GM23248 (cell line): ENCODE data around the gene RFX4. TPM values are rescaled to one million over a fixed set of nuclear protein-coding genes. Genes with fewer than 3 reads are reported as not detected.
"Not testable (repeated sequence)": the region's sequence is repeated elsewhere in the genome, so short reads cannot be mapped to it uniquely, and the experiment has no call there.

Experiments used
- DNase-seq: peaks from one replicate; pipeline ENCODE4 v3.0.0-alpha.2; 2015
- H2AFZ ChIP-seq: fragments of 200-600 bp; sonication (generic); 2 replicates; pipeline ENCODE4 v1.6.1; 2016; ENCODE audit warnings: antibody characterized with exemption
- H3F3A ChIP-seq: fragments of 200-600 bp; sonication (generic); 2 replicates; pipeline ENCODE4 v1.6.1; 2016; ENCODE audit warnings: mild to moderate bottlenecking, antibody characterized with exemption, mixed run types; ENCODE audit not compliant: insufficient read depth
- H3K27ac ChIP-seq: fragments of 200-600 bp; sonication (generic); 2 replicates; pipeline ENCODE4 v1.5.1; 2016; ENCODE audit warnings: mild to moderate bottlenecking
- H3K27me3 ChIP-seq: fragments of 200-600 bp; sonication (generic); replicated peaks from 2 replicates; pipeline ENCODE4 v1.6.1; 2016; ENCODE audit warnings: mild to moderate bottlenecking; ENCODE audit not compliant: insufficient read depth
- H3K36me3 ChIP-seq: fragments of 200-600 bp; sonication (generic); 2 replicates; pipeline ENCODE4 v1.6.1; 2016; ENCODE audit warnings: low read depth, mild to moderate bottlenecking
- H3K4me1 ChIP-seq: fragments of 200-600 bp; sonication (generic); 2 replicates; pipeline ENCODE4 v1.6.1; 2016; ENCODE audit warnings: mild to moderate bottlenecking; ENCODE audit not compliant: insufficient read depth
- H3K4me2 ChIP-seq: fragments of 200-600 bp; sonication (generic); one replicate; pipeline ENCODE4 v1.6.1; 2016; ENCODE audit warnings: mild to moderate bottlenecking; ENCODE audit not compliant: unreplicated experiment
- H3K4me3 ChIP-seq: fragments of 200-600 bp; sonication (generic); 2 replicates; pipeline ENCODE4 v1.5.1; 2016; ENCODE audit warnings: mild to moderate bottlenecking
- H3K79me2 ChIP-seq: fragments of 200-600 bp; sonication (generic); 2 replicates; pipeline ENCODE4 v1.6.1; 2016; ENCODE audit warnings: mild to moderate bottlenecking; ENCODE audit not compliant: insufficient read depth
- H3K9ac ChIP-seq: fragments of 200-600 bp; sonication (generic); 2 replicates; pipeline ENCODE4 v1.6.1; 2016; ENCODE audit warnings: mild to moderate bottlenecking
- H3K9me2 ChIP-seq: fragments of 200-600 bp; sonication (generic); 2 replicates; pipeline ENCODE4 v1.6.1; 2016; ENCODE audit warnings: mixed run types, mild to moderate bottlenecking, moderate library complexity; ENCODE audit not compliant: insufficient read depth
- H3K9me3 ChIP-seq: fragments of 200-600 bp; sonication (generic); one replicate; pipeline ENCODE4 v1.6.1; 2017; ENCODE audit warnings: low read depth
- H4K20me1 ChIP-seq: fragments of 200-600 bp; sonication (generic); 2 replicates; pipeline ENCODE4 v1.6.0; 2016; ENCODE audit not compliant: insufficient read depth
- EZH2 ChIP-seq: fragments of 200-600 bp; sonication (generic); IDR thresholded peaks from 2 replicates; pipeline ENCODE4 v1.6.1; 2018; ENCODE audit warnings: antibody characterized with exemption, mild to moderate bottlenecking; ENCODE audit not compliant: insufficient read depth, poor library complexity, severe bottlenecking
- EZH2phosphoT487 ChIP-seq: fragments of 200-600 bp; sonication (generic); IDR thresholded peaks from 2 replicates; pipeline ENCODE4 v1.6.1; 2018; ENCODE audit warnings: antibody characterized with exemption, moderate library complexity, mild to moderate bottlenecking, low read depth; ENCODE audit not compliant: insufficient read depth
- WGBS, 2 experiments: methylation state at CpG; one replicate each; pipeline ENCODE4 v1.1.6; 2015 to 2017; ENCODE audit warnings: low lambda C conversion rate in 2 of 2, low coverage in 1 of 2; ENCODE audit errors: missing lambda C conversion rate in 2 of 2; 5-methylcytosine and 5-hydroxymethylcytosine counted together
- in situ Hi-C: fragments of 300-500 bp; cut with MboI; formaldehyde crosslinking; loops from 2 replicates; pipeline ENCODE4 v1.15.0; 2020
- polyA plus RNA-seq: library from polyadenylated mRNA; unstranded; fragments of >200 nt; fragmentation: Nextera tagmentation; extraction: Ambion mirVana; gene quantifications from 2 replicates; pipeline ENCODE4 v1.2.1, GENCODE V29; 2016
- total RNA-seq: library from RNA; depleted of rRNA; stranded (reverse); fragments of >200 nt; shearing (Covaris generic); gene quantifications from 2 replicates; pipeline ENCODE4 v1.2.3, GENCODE V29; 2014

RFX4 gene
- total and polyA plus RNA-seq, 2 experiments from 2014 or later = not detected

DNA sequence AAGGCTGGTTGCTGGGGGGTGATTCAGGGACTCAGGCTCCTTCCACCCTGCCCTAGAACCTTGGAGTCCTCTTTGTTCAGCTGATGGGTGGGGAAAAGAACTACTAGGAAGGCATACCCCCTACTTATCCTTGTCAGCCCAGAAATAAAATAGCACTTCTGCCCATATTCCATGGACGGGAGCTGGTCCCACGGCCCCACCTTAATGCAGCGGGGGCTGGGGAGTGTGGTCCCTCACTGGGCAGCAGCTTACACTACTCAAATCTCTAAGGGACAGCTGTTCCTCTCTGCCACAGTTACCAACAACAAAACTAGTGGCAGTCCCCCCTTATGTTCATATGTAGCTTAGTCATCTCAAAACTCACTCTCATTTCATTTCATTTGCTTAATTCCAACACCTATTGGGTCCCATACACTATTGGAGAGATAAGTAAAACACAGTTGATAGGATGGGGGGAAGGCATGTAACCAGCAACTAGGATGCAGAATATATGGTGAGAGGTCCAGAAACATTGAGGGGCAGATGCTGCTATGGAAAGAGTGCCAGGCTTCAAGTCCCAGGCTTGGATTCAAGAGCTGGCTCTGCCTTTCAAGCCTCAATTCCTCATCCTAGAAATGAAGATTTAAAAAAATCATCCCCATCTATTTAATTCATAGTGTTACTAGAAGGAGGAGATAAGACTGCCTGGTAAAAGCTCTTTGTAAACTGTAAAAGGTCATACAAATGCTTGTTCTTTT is 107.9 kb downstream of the RFX4 start:
- in situ Hi-C loops = no loop called here
- Histone ChIP-seq H3F3A (no peaks in the 10 kb centered on the region), H3K27ac (no peak overlapping the region), H3K4me1 (no peaks in the 10 kb centered on the region), H2AFZ (no peak overlapping the region), H4K20me1 (no peaks in the 10 kb centered on the region), H3K36me3 (no peaks in the 10 kb centered on the region), H3K4me2 (no peak overlapping the region), H3K9me2 (no peaks in the 10 kb centered on the region), H3K27me3 (no peaks in the 10 kb centered on the region), H3K9me3 (no peaks in the 10 kb centered on the region), H3K9ac (no peak overlapping the region), H3K4me3 (no peak overlapping the region), H3K79me2 (no peaks in the 10 kb centered on the region)
- 25 to 38% methylated on average over 3 of the region's 3 CpGs for WGBS, 2 experiments
- DNase-seq = no peak
- no peak for TF ChIP-seq EZH2phosphoT487

DNA sequence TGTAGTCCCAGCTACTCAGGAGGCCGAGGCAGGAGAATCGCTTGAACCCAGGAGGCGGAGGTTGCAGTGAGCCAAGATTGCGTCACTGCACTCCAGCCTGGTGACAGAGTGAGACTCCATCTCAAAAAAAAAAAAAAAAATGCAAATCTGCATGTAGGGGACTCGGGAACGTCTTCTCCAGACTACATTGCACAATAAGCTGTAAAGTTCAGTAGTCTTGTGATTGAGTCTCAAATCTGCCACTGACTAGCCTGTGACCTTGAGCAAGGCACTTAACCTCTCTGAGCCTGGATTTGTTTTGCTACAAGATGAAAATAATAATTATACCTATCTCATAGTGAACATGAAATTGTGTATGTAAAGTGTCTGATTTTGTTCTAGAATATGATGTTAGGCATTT is 109.2 kb downstream of the RFX4 start:
- H3K27me3 ChIP-seq, in situ Hi-C loops, H3K79me2 ChIP-seq, H2AFZ ChIP-seq, H3K36me3 ChIP-seq, H3K4me2 ChIP-seq, H4K20me1 ChIP-seq, H3K9me2 ChIP-seq, H3K27ac ChIP-seq, H3K9ac ChIP-seq, H3F3A ChIP-seq, H3K4me3 ChIP-seq, H3K4me1 ChIP-seq, H3K9me3 ChIP-seq, DNase-seq: not testable (repeated sequence)
- 31 to 44% methylated on average over 4 to 6 of the region's 6 CpGs for WGBS, 2 experiments

DNA sequence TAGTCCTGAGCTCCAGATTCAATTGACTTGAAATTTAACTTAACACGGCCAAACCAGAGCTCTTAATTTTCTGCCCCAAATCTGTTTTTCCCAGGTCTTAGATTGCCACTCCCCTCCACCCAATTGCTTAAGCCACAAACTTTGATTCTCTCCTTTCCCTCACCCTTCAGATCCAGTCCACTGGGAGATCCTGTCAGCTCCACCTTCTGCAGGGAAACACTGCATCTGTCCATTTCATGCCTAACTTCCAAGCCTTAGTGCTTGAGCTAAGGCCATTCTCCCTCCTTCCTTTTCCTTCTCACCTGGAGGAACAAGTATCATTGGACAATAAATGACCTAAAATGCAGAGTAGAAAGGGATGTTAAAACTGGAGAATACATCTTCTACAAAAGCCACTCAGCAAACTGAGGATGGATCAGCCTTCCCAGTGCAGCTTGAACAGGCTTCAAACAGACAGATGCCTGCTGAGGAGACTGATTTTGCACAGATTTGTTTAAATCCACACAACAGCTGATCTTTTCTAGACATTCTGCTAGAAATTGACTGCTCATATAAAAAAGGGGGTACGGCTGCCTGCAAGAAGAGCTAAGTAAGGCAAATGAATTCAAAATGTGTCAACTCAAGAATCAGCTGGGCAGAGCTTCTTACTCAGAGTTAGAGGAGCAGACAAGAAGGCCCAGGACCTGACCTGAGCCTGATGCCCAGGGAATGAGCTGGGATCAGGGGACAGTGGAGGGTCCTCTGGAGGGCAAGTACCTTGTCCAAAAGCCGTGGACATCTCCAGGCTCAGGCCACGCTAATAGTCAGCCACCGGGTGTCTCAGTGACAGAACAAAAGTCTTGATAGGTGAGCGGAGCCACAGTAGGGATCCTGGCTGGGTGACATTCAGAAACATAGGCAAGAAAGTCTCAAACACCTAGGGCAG is 110.4 kb downstream of the RFX4 start:
- no peaks in the 10 kb centered on the region for H3K79me2 ChIP-seq
- H3K9ac ChIP-seq = no peak overlapping the region
- no peak overlapping the region for H3K4me3 ChIP-seq
- H2AFZ ChIP-seq = no peak overlapping the region
- no peaks in the 10 kb centered on the region for H3K36me3 ChIP-seq
- no peaks in the 10 kb centered on the region for H3F3A ChIP-seq
- no peaks in the 10 kb centered on the region for H3K9me2 ChIP-seq
- H4K20me1 ChIP-seq = no peaks in the 10 kb centered on the region
- H3K4me1 ChIP-seq = no peaks in the 10 kb centered on the region
- WGBS, 2 experiments = 51 to 53% methylated on average over 6 of the region's 6 CpGs
- no peaks in the 10 kb centered on the region for H3K9me3 ChIP-seq
- no peak overlapping the region for H3K27ac ChIP-seq
- no peaks in the 10 kb centered on the region for H3K27me3 ChIP-seq
- DNase-seq = no peak
- in situ Hi-C loops = no loop called here
- H3K4me2 ChIP-seq = no peak overlapping the region
- no peak for TF ChIP-seq EZH2
- no peak for TF ChIP-seq EZH2phosphoT487

DNA sequence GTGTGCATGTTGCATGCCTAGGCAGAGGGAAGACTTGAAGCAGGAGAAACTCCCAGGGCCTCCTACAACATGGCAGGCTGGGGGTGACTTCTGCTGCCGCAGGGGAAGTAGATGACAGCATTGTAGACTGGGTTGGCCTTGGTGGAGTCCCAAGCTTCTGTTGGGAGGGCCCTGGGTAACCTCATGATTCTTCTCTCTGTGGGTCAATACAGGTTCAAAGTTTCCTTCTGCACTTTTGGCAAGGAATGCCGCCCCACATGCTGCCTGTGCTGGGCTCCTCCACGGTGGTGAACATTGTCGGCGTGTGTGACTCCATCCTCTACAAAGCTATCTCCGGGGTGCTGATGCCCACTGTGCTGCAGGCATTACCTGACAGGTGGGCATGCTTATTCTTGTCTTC is 113.3 kb downstream of the RFX4 start:
- DNase-seq = no peak
- no peak overlapping the region for H3K9ac ChIP-seq
- H3K27ac ChIP-seq = no peak overlapping the region
- no peaks in the 10 kb centered on the region for H3K36me3 ChIP-seq
- H3K79me2 ChIP-seq = no peaks in the 10 kb centered on the region
- H3K4me2 ChIP-seq = no peak overlapping the region
- H3K9me3 ChIP-seq = no peaks in the 10 kb centered on the region
- no peaks in the 10 kb centered on the region for H3K27me3 ChIP-seq
- no peaks in the 10 kb centered on the region for H4K20me1 ChIP-seq
- no peaks in the 10 kb centered on the region for H3K4me1 ChIP-seq
- WGBS, 2 experiments = 63 to 70% methylated on average over 6 of the region's 6 CpGs
- in situ Hi-C loops = no loop called here
- no peaks in the 10 kb centered on the region for H3F3A ChIP-seq
- no peak overlapping the region for H3K4me3 ChIP-seq
- TF ChIP-seq EZH2phosphoT487 (no peak), EZH2 (no peak)
- H3K9me2 ChIP-seq = no peaks in the 10 kb centered on the region
- no peak overlapping the region for H2AFZ ChIP-seq
